SH-SY5Y (cell line): Measurements from ENCODE around the gene TIA1.

Experiments used
- GATA2 ChIP-seq: IDR thresholded peaks from 2 replicates; pipeline ENCODE4 v1.6.1; 2011; ENCODE audit warnings: mild to moderate bottlenecking, low read depth, low read length
- GATA3 ChIP-seq: IDR thresholded peaks from 2 replicates; pipeline ENCODE4 v1.6.1; 2011; ENCODE audit warnings: low read depth, mild to moderate bottlenecking, low read length, moderate library complexity

TIA1 gene

GRCh38 chr2:70240599-70240998 is 7.8 kb downstream of the TIA1 start:
- TF ChIP-seq GATA3 (no peak), GATA2 (no peak)

GRCh38 chr2:70233926-70234325 is 14.5 kb downstream of the TIA1 start:
- TF ChIP-seq GATA2 (no peak), GATA3 (no peak)

GRCh38 chr2:70226781-70227180 is 21.6 kb downstream of the TIA1 start:
- TF ChIP-seq GATA3 (no peak), GATA2 (no peak)

- no peak for TF ChIP-seq GATA2
- TF ChIP-seq GATA3 = no peak
These were observed 33.4 kb downstream of the TIA1 start for GRCh38 chr2:70214953-70215549.

- no peak for TF ChIP-seq GATA2
- no peak for TF ChIP-seq GATA3
These were observed 34.1 kb downstream of the TIA1 start for GRCh38 chr2:70214365-70214764.

- no peak for TF ChIP-seq GATA2
These were observed 36.0 kb downstream of the TIA1 start for GRCh38 chr2:70212298-70212932.

GRCh38 chr2:70211595-70211994 is 36.8 kb downstream of the TIA1 start:
- TF ChIP-seq GATA2 = no peak

- TF ChIP-seq GATA2 = no peak
These were observed 44.0 kb downstream of the TIA1 start for GRCh38 chr2:70204452-70204851.

- TF ChIP-seq GATA2 (no peak), GATA3 (no peak)
These were observed 45.3 kb downstream of the TIA1 start for GRCh38 chr2:70203086-70203485.

- TF ChIP-seq GATA2 (no peak), GATA3 (no peak)
These were observed 46.1 kb downstream of the TIA1 start for GRCh38 chr2:70202236-70202806.

- TF ChIP-seq GATA2 (no peak), GATA3 (no peak)
These were observed 46.6 kb downstream of the TIA1 start for GRCh38 chr2:70201831-70202230.

GRCh38 chr2:70201225-70201768 is 47.1 kb downstream of the TIA1 start:
- TF ChIP-seq GATA2 = no peak
- no peak for TF ChIP-seq GATA3

GRCh38 chr2:70199320-70199864 is 49.0 kb downstream of the TIA1 start:
- TF ChIP-seq GATA2 = no peak
- no peak for TF ChIP-seq GATA3

GRCh38 chr2:70192516-70192915 is 55.9 kb downstream of the TIA1 start:
- TF ChIP-seq GATA3 (no peak), GATA2 (no peak)

- TF ChIP-seq GATA3 (no peak), GATA2 (no peak)
These were observed 57.1 kb downstream of the TIA1 start for GRCh38 chr2:70191244-70191735.
